SKM-1 treated with dmso at 0.1 percent for 144 hours (cell line): ENCODE measurements around the gene KCNAB2.
"Not testable (repeated sequence)": the region's sequence is repeated elsewhere in the genome, so short reads cannot be mapped to it uniquely, and the experiment has no call there.

ENCODE experiments used
- DNase-seq: peaks from one replicate; lab custom pipeline; 2025; ENCODE audit not compliant: unreplicated experiment; lab: John Stamatoyannopoulos, UW

KCNAB2 gene

DNA sequence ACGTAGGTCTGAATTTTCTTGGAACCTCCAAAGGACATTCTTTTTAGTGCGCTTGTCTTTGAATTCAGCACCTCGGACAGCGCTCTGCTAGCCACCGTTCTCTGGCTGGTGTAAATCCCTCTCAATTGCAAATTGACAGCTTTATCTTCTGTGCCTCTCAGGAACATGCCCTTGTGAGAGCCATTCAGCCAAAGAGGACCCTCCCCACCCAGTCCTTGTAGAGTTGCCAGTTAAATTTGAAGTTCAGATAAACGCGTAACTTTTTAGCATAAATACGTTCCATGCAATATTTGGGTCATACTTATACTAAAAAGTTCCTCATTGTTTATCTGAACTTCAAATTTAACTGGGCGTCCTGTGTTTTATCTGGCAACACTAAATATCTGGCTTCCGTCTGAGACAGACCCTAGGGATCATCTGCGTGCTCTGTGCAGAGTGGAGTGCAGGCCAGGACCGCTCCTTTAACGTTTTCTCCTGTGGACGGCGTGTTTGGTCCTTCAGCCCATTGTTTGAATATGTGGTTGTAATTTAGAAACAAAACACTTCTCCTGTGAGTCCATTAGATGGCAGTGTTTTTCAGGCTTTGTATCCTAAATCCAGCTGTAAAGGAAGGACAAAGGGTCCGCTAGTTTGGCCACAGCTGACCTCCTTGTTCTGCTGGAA lies 7.0 kb downstream of the KCNAB2 start:
- peak; percentile 16 for DNase-seq

DNA sequence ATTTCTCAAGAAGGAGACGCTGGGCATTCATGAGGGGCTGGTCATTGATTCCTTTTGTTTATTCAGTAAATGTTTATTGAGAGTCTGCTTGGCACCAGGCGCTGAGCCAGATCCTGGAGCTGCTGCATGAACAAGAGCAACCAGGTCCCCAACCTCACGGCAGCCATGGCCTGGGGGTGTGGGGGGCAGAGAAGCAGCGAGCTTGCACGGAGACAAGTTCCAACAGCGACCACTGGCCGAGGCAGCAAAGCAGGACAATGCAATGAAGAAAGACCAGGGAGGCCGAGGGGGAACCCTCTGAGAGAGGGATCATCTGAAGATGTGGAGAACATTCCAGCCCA lies 7.5 kb downstream of the KCNAB2 start:
- no peak for DNase-seq

DNA sequence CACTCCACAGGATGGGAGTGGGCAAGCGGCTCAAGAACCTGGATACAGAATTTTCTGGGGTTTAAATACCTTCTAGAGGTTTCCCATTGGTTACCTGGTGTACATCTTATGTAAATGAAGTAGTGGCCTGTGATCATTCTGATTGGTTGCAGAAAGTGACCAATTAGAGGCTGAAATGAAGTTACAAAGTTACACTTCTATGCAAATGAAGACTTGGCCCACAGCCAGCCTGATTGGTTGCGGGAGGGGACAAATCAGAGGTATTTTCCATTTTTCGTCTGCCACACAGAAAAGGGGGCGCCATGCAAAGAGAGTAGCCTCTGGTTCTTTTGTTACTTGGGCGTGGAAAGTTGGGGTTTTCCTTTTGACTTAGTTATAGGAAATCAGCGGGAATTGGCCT lies 8.9 kb downstream of the KCNAB2 start:
- no peak for DNase-seq

GRCh38 chr1:6056572-6056948 lies 10.9 kb downstream of the KCNAB2 start:
- DNase-seq: no peak

GRCh38 chr1:6057170-6057845 lies 11.6 kb downstream of the KCNAB2 start:
- DNase-seq: no peak

GRCh38 chr1:6059866-6060265 lies 14.2 kb downstream of the KCNAB2 start:
- no peak for DNase-seq

GRCh38 chr1:6062670-6063069 lies 17.0 kb downstream of the KCNAB2 start:
- no peak for DNase-seq

DNA sequence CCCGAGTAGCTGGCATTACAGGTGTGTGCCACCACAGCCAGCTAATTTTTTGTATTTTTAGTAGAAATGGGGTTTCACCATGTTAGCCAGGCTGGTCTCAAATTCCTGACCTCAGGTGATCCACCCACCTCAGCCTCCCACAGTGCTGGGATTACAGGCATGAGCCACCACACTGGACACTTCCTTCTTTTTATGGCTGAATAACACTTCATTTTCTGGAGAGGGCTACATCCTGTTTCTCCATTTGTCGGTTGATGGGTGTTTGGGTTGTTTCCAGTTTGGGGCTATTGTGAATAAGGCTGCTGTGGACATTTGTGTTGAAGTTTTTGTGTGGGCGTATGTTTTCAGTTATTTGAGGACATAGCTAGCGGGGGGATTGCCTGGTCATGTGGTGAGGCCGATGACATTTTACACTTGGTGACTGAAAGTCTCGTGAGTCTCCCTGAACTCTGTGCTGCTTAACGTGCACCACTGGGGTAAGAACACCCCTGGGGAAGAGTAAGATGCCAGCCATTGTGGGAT lies 17.9 kb downstream of the KCNAB2 start:
- DNase-seq: not testable (repeated sequence)

GRCh38 chr1:6065093-6065858 lies 19.6 kb downstream of the KCNAB2 start:
- no peak for DNase-seq

DNA sequence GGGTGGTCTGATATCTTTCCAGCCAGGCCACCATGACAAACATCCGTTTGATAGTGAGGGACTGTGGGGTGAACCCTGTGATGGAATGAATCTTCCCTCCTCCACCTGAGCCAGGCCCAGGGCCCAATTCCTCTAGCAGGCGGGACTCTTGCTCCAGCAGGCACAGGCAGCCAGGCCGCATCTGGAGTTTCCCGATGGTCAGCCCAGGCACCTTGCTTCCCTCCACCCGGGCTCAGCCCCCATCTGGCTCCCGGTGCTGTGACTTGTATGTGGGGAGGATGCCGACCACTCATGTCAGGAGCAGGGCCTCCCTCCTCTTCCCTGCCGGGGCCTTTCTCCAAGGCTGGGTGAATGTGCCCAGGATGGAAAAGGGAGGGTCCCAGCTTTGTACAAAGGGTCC lies 21.0 kb downstream of the KCNAB2 start:
- no peak for DNase-seq

- no peak for DNase-seq
These were observed 22.4 kb downstream of the KCNAB2 start for GRCh38 chr1:6068073-6068472.

DNA sequence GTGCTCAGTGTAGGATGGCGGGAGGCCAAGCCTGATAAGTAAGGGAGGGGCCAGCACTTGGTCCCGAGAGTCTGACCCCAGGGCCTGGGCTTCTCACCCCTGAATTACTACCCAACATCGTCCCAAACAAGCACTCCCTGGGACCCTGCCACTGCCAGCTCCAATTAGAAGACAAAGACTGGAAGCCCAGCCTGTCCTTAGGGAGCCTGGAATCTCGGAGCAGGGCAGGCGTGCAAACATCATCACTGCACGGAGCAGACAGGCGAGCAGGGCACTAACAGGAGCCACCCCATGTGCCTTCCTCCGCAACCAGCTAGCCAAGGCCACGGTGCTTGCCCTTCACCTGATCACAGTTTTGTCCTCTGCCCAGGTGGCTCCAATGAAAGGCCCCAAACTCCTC lies 23.2 kb downstream of the KCNAB2 start:
- DNase-seq: no peak

DNA sequence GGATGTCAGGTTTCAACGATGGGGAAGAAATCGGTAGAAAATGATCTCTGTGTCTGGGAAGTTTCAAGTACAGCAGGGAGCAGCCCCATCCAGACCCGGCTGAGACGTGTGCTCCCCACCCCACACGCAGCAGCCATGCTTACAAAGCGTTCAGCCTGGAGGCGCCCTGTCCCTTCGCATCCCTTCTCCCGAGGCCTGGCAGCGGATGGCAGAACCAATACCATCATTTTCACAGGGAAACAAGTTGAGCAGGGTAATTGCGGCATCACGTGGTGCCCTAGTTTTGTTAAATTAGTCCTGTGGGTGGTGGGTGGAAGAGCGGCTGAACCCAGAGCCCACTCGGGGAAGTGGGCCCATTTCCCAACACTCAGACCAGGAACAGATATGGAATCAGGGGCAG lies 23.9 kb downstream of the KCNAB2 start:
- DNase-seq: no peak

DNA sequence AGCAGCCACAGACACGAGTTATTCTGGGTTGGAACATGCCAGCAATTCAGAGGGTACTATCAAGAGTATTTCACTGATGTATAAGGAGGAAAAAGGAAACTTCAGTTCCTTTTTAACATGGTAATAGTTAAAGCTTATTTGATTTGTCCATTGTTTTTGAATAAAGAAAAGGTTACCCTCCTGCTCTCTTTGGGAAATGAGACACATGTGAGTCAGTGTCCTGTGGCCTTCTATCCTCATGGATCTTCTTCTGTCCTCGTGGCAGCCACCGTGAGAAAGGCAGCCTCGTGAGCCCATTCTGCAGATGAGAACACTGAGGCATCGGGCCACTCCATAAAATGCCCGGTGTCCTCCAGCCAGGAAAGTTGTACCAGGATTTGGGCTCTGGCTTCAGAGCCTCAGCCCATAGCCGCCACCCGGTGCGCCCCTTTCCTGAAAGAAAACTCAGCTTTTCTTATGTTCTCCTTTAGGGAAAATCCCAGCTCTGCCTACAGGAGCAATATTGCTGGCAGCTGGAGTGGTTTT lies 24.8 kb downstream of the KCNAB2 start:
- DNase-seq: no peak

- DNase-seq: no peak
These were observed 25.5 kb downstream of the KCNAB2 start for GRCh38 chr1:6071219-6071618.

GRCh38 chr1:6072774-6073479 lies 27.2 kb downstream of the KCNAB2 start:
- no peak for DNase-seq

DNA sequence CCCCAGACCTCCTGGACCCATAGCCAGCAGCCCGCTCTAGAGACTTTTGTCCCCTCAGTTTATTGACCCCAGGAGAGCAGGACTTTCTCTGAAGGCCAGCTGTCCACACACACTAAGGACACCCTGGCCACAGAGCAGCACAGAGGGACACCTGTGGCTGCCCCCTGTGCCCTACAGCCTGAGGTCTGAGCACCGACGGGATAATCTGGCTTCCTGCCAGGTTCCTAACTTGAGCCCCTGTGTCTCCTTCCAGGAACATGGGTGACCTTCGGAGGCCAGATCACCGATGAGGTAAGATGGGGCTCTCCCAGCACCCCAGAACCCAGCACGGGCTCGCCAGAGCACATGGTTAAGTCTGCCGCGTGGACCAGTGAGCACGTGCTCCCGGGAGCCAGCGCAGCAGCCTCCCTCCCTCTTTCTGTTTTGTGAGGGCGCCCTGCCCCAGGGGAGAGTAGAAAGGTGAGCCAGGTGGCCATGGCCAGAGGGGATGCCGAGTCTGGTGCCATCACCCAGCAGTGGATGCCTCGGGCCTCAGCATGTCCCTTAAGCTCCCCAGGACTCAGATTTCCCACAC lies 27.9 kb downstream of the KCNAB2 start:
- DNase-seq: no peak

DNA sequence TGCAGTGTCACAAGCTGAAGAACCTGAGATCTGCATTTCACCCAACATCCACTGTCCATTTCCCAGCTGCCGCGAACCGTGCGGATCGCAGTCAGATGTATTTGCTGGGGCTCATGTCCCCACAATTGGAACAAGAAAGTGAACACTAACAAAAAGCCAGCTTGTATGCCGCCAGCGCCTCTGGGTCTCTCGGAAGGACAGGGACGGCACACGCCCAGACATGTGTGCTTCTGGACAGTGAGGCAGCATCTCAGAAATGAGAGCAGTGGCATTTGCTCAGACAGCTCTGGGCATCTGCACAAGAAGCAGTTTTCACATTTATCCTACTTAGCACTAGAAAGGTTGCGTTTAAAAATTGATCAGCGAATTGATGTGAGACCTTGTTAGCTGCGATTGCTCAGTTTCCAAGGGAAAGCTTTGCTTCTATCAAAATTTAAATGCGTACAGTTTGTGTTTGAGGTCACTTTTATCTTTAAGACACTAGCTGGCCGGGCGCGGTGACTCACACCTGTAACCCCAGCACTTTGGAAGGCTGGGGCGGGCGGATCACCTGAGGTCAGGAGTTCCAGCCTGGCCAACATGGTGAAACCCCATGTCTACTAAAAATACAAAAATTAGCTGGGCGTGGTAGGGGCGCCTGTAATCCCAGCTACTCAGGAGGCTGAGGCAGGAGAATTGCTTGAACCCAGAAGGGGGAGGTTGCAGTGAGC lies 28.7 kb downstream of the KCNAB2 start:
- DNase-seq: no peak

GRCh38 chr1:6075748-6076147 lies 30.1 kb downstream of the KCNAB2 start:
- DNase-seq: no peak

DNA sequence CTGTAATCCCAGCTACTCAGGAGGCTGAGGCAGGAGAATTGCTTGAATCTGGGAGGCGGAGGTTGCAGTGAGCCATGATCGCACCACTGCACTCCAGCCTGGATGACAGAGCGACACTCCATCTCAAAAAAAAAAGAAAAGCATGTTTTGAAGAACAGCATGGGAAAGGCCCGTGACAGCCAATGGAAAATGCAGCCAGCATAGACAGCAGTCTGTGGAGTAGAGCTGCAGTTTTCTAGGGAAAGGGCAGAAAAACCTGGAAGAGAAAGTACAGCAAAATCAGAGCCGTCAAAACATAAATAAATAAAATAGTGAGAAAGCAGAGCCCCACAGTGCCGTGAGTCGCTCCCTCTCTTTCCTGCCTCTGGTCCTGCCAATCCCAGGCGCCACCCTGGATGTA lies 31.4 kb downstream of the KCNAB2 start:
- not testable (repeated sequence) for DNase-seq
